Endothelial cell of umbilical vein (primary cell): Measurements from ENCODE around the gene PM20D2. TPM values are rescaled to one million over a fixed set of nuclear protein-coding genes. Genes with fewer than 3 reads are reported as not detected.

ENCODE experiments used
- BruUV-seq: library from RNA; stranded (reverse); fragments of 400-500 nt; replicated peaks from 2 replicates; lab custom pipeline; 2021; lab: Mats Ljungman, UMichigan
- CTCF ChIA-PET: fragments of 300-600, 350-600 bp; sonication (Branson Sonifier 250); formaldehyde crosslinking; loops from one replicate; lab custom pipeline; 2021; ENCODE audit warnings: antibody characterized with exemption, inconsistent platforms; lab: Charles Lee
- POLR2A ChIA-PET: fragments of 300-600, 350-600 bp; sonication (Branson Sonifier 250); formaldehyde crosslinking; loops from one replicate; lab custom pipeline; 2021; ENCODE audit warnings: antibody characterized with exemption, inconsistent platforms; lab: Charles Lee
- DNase-seq: peaks from one replicate; pipeline ENCODE4 v3.0.0-alpha.2; 2011; ENCODE audit warnings: low read depth, low spot score
- FAIRE-seq: peaks from 2 replicates; lab custom pipeline; 2011; peaks lifted over from hg19 to GRCh38; lab: Jason Lieb, UNC
- H2AFZ ChIP-seq: 2 replicates; pipeline ENCODE4 v1.6.0; 2012; ENCODE audit warnings: low read depth, low read length, control low read depth, inconsistent platforms
- H3K27ac ChIP-seq: 2 replicates; pipeline ENCODE4 v1.5.1; 2011; ENCODE audit warnings: low read depth, mild to moderate bottlenecking, control low read depth, low read length, moderate library complexity; ENCODE audit not compliant: insufficient read depth
- H3K27me3 ChIP-seq, 2 experiments: 2 replicates each; pipeline versions ENCODE4 v1.6.0 to v1.6.1; 2011; ENCODE audit warnings: low read length in 2 of 2, mixed read lengths in 1 of 2; ENCODE audit not compliant: control insufficient read depth in 2 of 2, insufficient read depth in 2 of 2
- H3K36me3 ChIP-seq, 2 experiments: 2 replicates in 1 of 2; 3 replicates in 1 of 2; pipeline ENCODE4 v1.5.1; 2011; ENCODE audit warnings: low read length in 2 of 2, mild to moderate bottlenecking in 1 of 2, moderate library complexity in 1 of 2; ENCODE audit not compliant: control insufficient read depth in 2 of 2, insufficient read depth in 2 of 2; ENCODE audit errors: extremely low read depth in 1 of 2
- H3K4me1 ChIP-seq: 3 replicates; pipeline ENCODE4 v1.5.1; 2011; ENCODE audit warnings: mild to moderate bottlenecking, low read length; ENCODE audit not compliant: control insufficient read depth, insufficient read depth; ENCODE audit errors: extremely low read depth
- H3K4me2 ChIP-seq: 2 replicates; pipeline ENCODE4 v1.6.1; 2011; ENCODE audit warnings: low read length, control low read depth, mixed read lengths; ENCODE audit not compliant: insufficient read depth
- H3K4me3 ChIP-seq, 3 experiments: fragments of 200-600 bp in 1 of 3; sonication (generic), shearing (Covaris generic) in 1 of 3; replicated peaks in 1 of 3; 2 replicates each; pipeline ENCODE4 v1.5.1; 2011 to 2016; ENCODE audit warnings: control low read depth in 3 of 3, low read length in 3 of 3, mild to moderate bottlenecking in 2 of 3, inconsistent platforms in 1 of 3, low read depth in 1 of 3, moderate library complexity in 1 of 3; ENCODE audit not compliant: insufficient read depth in 1 of 3
- H3K79me2 ChIP-seq: 2 replicates; pipeline ENCODE4 v1.6.0; 2012; ENCODE audit warnings: low read length, inconsistent platforms; ENCODE audit not compliant: control insufficient read depth, insufficient read depth
- H3K9ac ChIP-seq: replicated peaks from 2 replicates; pipeline ENCODE3; 2011; ENCODE audit warnings: low read length, control low read depth; ENCODE audit not compliant: insufficient read depth; ENCODE audit errors: extremely low read depth
- H3K9me1 ChIP-seq: replicated peaks from 3 replicates; pipeline ENCODE4 v1.6.0; 2011; ENCODE audit warnings: mild to moderate bottlenecking, low read length; ENCODE audit not compliant: control insufficient read depth, insufficient read depth; ENCODE audit errors: extremely low read depth
- H3K9me3 ChIP-seq: replicated peaks from 2 replicates; pipeline ENCODE4 v1.5.1; 2012; ENCODE audit warnings: low read length, inconsistent platforms; ENCODE audit not compliant: control insufficient read depth, insufficient read depth
- H4K20me1 ChIP-seq: replicated peaks from 2 replicates; pipeline ENCODE3; 2011; ENCODE audit warnings: mild to moderate bottlenecking, low read length; ENCODE audit not compliant: control insufficient read depth, insufficient read depth; ENCODE audit errors: extremely low read depth
- EZH2 ChIP-seq: IDR thresholded peaks from 2 replicates; pipeline ENCODE4 v1.6.1; 2012; ENCODE audit warnings: borderline replicate concordance, low read depth, mild to moderate bottlenecking, moderate library complexity, low read length, inconsistent platforms; ENCODE audit not compliant: severe bottlenecking
- FOS ChIP-seq: IDR thresholded peaks from 2 replicates; pipeline ENCODE4 v1.6.1; 2011; ENCODE audit warnings: mild to moderate bottlenecking, low read length, moderate library complexity, borderline replicate concordance; ENCODE audit not compliant: insufficient read depth
- GATA2 ChIP-seq: IDR thresholded peaks from 2 replicates; pipeline ENCODE4 v1.7.0; 2011; ENCODE audit warnings: low read depth, mild to moderate bottlenecking, moderate library complexity, mixed read lengths, low read length; ENCODE audit not compliant: insufficient read length, insufficient read depth
- JUN ChIP-seq: IDR thresholded peaks from 2 replicates; pipeline ENCODE4 v1.6.1; 2011; ENCODE audit warnings: borderline replicate concordance, low read depth; ENCODE audit not compliant: insufficient read length, insufficient read depth
- MAX ChIP-seq: IDR thresholded peaks from 2 replicates; pipeline ENCODE4 v1.6.1; 2011; ENCODE audit not compliant: insufficient read depth, insufficient read length
- MYC ChIP-seq: IDR thresholded peaks from one replicate; pipeline ENCODE4 v1.6.1; 2011; ENCODE audit warnings: mild to moderate bottlenecking, low read depth, low read length
- POLR2A ChIP-seq: IDR thresholded peaks from 2 replicates; pipeline ENCODE4 v1.6.1; 2012; ENCODE audit warnings: low read depth, mild to moderate bottlenecking, control low read depth, low read length
- POLR2AphosphoS5 ChIP-seq: IDR thresholded peaks from 2 replicates; pipeline ENCODE4 v1.6.1; 2012; ENCODE audit warnings: low read depth, mild to moderate bottlenecking, control low read depth, low read length, moderate library complexity; ENCODE audit not compliant: insufficient read depth
- dilution Hi-C: fragments of 300-500 bp; cut with MboI; formaldehyde crosslinking; loops from one replicate; pipeline ENCODE4 v1.15.0; 2019; ENCODE audit warnings: low sequenced_read_pairs; ENCODE audit not compliant: extremely low pct_ligation_motif_present
- intact Hi-C: fragments of 100-400 bp; cut with micrococcal nuclease; formaldehyde crosslinking; loops from one replicate; pipeline ENCODE4 v1.10.0; 2022
- polyA plus RNA-seq, 4 experiments: library from polyadenylated mRNA; depleted of rRNA in 3 of 4; stranded (reverse) in 3 of 4; unstranded in 1 of 4; fragments of >200 nt; gene quantifications; 2 replicates each; pipeline versions ENCODE4 v1.2.1 to v1.2.3, GENCODE V29; 2011 to 2012; ENCODE audit warnings: missing spikeins in 1 of 4
- total RNA-seq: library from RNA; stranded (reverse); gene quantifications from 2 replicates; pipeline ENCODE4 v1.2.3, GENCODE V29; 2021
- TF ChIP-seq, protein P1 (sequence below), 2 donors: IDR thresholded peaks; 1 replicate in 1 of 2; 2 replicates in 1 of 2; pipeline ENCODE4 v1.5.1; 2011; ENCODE audit warnings: low read length in 2 of 2, mild to moderate bottlenecking in 2 of 2, moderate library complexity in 2 of 2, control low read depth in 1 of 2, inconsistent platforms in 1 of 2, low read depth in 1 of 2; ENCODE audit not compliant: insufficient read depth in 1 of 2; ENCODE audit errors: extremely low read depth in 1 of 2

Gene PM20D2
- total and polyA plus RNA-seq, 2 donors (not counting 3 experiments of a cell fraction or from before 2014, with no cell fraction given): 3.0 to 10.9 TPM

- H3K9me1 ChIP-seq: no peaks in the 10 kb centered on the region
- H3K4me3 ChIP-seq: no peak overlapping the region
- dilution Hi-C loops: no loop called here
- intact Hi-C loops: no loop called here
- no peak overlapping the region for H2AFZ ChIP-seq
- no peak overlapping the region for H3K4me2 ChIP-seq
- H3K9ac ChIP-seq: no peak overlapping the region
- no peaks in the 10 kb centered on the region for H3K9me3 ChIP-seq
- no TSS peak for BruUV-seq
- H3K79me2 ChIP-seq: no peaks in the 10 kb centered on the region
- FAIRE-seq (no peak), DNase-seq (no peak)
- POLR2A ChIA-PET: no interaction called here
- H3K27me3 ChIP-seq: peaks cover 5 to 7% of the 10 kb centered on the region in 2 experiments
- H3K4me1 ChIP-seq: no peaks in the 10 kb centered on the region
- CTCF ChIA-PET: interaction anchor here (0.9 kb wide), 1 partner anchor 158 kb away, joined by 3 read pairs; no protein-coding TSS in a partner anchor
- TF ChIP-seq FOS (no peak), JUN (no peak), GATA2 (no peak), MYC (no peak), EZH2 (no peak), POLR2AphosphoS5 (no peak), MAX (no peak), POLR2A (no peak)
- TF ChIP-seq, protein P1, sequence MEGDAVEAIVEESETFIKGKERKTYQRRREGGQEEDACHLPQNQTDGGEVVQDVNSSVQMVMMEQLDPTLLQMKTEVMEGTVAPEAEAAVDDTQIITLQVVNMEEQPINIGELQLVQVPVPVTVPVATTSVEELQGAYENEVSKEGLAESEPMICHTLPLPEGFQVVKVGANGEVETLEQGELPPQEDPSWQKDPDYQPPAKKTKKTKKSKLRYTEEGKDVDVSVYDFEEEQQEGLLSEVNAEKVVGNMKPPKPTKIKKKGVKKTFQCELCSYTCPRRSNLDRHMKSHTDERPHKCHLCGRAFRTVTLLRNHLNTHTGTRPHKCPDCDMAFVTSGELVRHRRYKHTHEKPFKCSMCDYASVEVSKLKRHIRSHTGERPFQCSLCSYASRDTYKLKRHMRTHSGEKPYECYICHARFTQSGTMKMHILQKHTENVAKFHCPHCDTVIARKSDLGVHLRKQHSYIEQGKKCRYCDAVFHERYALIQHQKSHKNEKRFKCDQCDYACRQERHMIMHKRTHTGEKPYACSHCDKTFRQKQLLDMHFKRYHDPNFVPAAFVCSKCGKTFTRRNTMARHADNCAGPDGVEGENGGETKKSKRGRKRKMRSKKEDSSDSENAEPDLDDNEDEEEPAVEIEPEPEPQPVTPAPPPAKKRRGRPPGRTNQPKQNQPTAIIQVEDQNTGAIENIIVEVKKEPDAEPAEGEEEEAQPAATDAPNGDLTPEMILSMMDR (IDR thresholded peaks at IDR 0.05; ENCODE audit: extremely low read depth in 1 of 2, insufficient read depth in 1 of 2, low read depth in 1 of 2, low read length in 2 of 2): no peak
- H4K20me1 ChIP-seq: no peaks in the 10 kb centered on the region
- H3K27ac ChIP-seq: no peak overlapping the region
- no peaks in the 10 kb centered on the region for H3K36me3 ChIP-seq
These were observed 5.3 kb upstream of the PM20D2 start for GRCh38 chr6:89140347-89141156.
